HG03558 (cell line): ENCODE measurements around the gene MMP24.
"Not testable (repeated sequence)": the region's sequence is repeated elsewhere in the genome, so short reads cannot be mapped to it uniquely, and the experiment has no call there.

ENCODE experiments used
- ATAC-seq: cut with Tn5 transposase; IDR thresholded peaks from one replicate; pipeline ENCODE4 v1.9.1; 2021; ENCODE audit warnings: moderate number of reproducible peaks; ENCODE audit not compliant: unreplicated experiment; ENCODE audit errors: extremely low read depth

MMP24 gene

GRCh38 chr20:35303735-35304491, 77.4 kb downstream of the MMP24 start:
- ATAC-seq: no peak

- no peak for ATAC-seq
Observed at GRCh38 chr20:35304956-35305355, 78.5 kb downstream of the MMP24 start.

GRCh38 chr20:35305682-35306556, 79.4 kb downstream of the MMP24 start:
- no peak for ATAC-seq

GRCh38 chr20:35306931-35307517, 80.5 kb downstream of the MMP24 start:
- ATAC-seq: no peak

GRCh38 chr20:35307666-35308653, 81.5 kb downstream of the MMP24 start:
- no peak for ATAC-seq

- ATAC-seq: no peak
Observed at GRCh38 chr20:35311409-35311808, 84.9 kb downstream of the MMP24 start.

GRCh38 chr20:35311822-35312221, 85.3 kb downstream of the MMP24 start:
- ATAC-seq: no peak

- no peak for ATAC-seq
Observed at GRCh38 chr20:35312318-35312717, 85.8 kb downstream of the MMP24 start.

GRCh38 chr20:35314816-35315631, 88.5 kb downstream of the MMP24 start:
- no peak for ATAC-seq

- ATAC-seq: not testable (repeated sequence)
Observed at GRCh38 chr20:35315632-35316020, 89.1 kb downstream of the MMP24 start.

GRCh38 chr20:35316086-35316485, 89.6 kb downstream of the MMP24 start:
- no peak for ATAC-seq

GRCh38 chr20:35317416-35318210, 91.1 kb downstream of the MMP24 start:
- ATAC-seq: no peak

GRCh38 chr20:35318502-35319157, 92.1 kb downstream of the MMP24 start:
- no peak for ATAC-seq

- no peak for ATAC-seq
Observed at GRCh38 chr20:35319192-35319870, 92.8 kb downstream of the MMP24 start.

- no peak for ATAC-seq
Observed at GRCh38 chr20:35319871-35320197, 93.3 kb downstream of the MMP24 start.

GRCh38 chr20:35320396-35321126, 94.1 kb downstream of the MMP24 start:
- no peak for ATAC-seq

GRCh38 chr20:35325401-35325800, 98.9 kb downstream of the MMP24 start:
- no peak for ATAC-seq
